ENCODE measurements around the gene RNF212. TPM values are rescaled to one million over a fixed set of nuclear protein-coding genes. Genes with fewer than 3 reads are reported as not detected.

Gene RNF212
- total and polyA plus RNA-seq, 2 of the 13 experiments (the other 11 are each of a cell fraction or from before 2014, with no cell fraction given) = not detected

DNA sequence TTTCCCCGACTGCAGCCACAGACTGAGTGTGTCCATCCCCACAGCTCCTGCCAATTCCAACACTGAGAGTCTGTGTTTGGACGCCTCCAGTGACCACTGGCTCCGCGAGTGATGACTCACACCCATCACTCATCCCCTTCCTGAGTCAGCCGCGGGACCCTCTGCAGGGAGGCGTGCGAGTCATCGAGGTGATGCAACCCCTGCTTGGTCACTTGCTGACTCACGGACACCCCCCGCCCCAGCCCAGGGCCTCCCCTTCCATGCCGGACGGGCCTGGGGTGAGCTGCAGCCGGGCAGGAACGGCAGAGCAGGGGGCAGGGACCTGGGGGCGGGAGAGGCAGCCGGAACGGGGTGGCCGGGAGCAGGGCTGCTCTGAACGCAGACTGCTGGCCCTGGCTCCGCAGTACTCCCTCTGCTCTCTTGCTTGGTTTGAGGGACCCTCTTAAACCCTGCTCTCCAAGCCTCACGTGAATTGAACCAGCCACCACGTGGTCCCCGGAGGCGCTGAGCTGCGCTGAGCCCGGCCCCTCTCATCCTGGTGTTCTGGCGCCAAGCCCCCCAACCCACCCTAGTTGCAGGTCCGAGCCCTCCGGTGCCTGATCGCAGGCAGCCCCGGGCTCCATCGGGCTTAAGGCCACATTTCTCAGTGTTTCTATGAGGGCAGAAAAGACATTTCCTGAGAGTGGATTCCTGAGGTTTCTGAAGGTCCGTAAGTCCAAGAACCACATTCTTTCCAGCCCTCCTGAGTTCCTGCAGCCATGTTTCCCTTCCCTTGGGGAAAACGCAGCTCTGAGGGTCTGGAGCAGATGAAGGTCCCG, 69.5 kb downstream of the RNF212 start (continued):
- no peak for TF ChIP-seq ZNF138 (CRISPR knock-in tag; IDR thresholded peaks at IDR 0.05; ENCODE audit: low read depth)
- no peak for TF ChIP-seq ZNF713 (CRISPR knock-in tag; IDR thresholded peaks at IDR 0.05)
- TF ChIP-seq KDM2A (CRISPR knock-in tag; IDR thresholded peaks at IDR 0.05; ENCODE audit: borderline replicate concordance, low read depth) = peak; percentile 74
- TF ChIP-seq, protein P1, sequence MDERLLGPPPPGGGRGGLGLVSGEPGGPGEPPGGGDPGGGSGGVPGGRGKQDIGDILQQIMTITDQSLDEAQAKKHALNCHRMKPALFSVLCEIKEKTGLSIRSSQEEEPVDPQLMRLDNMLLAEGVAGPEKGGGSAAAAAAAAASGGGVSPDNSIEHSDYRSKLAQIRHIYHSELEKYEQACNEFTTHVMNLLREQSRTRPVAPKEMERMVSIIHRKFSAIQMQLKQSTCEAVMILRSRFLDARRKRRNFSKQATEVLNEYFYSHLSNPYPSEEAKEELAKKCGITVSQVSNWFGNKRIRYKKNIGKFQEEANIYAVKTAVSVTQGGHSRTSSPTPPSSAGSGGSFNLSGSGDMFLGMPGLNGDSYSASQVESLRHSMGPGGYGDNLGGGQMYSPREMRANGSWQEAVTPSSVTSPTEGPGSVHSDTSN (CRISPR knock-in tag; IDR thresholded peaks at IDR 0.05) = peak; percentile 64
- TF ChIP-seq MBNL3 (CRISPR knock-in tag; conservative IDR thresholded peaks at IDR 0.05) = no peak
- peak; percentile 35; the same call in 1 of the 2 replicates for TF ChIP-seq ELF1 (CRISPR knock-in tag; IDR thresholded peaks at IDR 0.05)
- TF ChIP-seq ZNF530 (CRISPR knock-in tag; IDR thresholded peaks at IDR 0.05; ENCODE audit: low read depth) = no peak
- 0 out of 2 replicates have a peak, but pooled peaks have one; percentile 22 for TF ChIP-seq ZBTB7B (CRISPR knock-in tag; IDR thresholded peaks at IDR 0.05)
- TF ChIP-seq KLF16 (CRISPR knock-in tag; IDR thresholded peaks at IDR 0.05) = peak in 1 of 2 experiments; percentile 71; a peak in 1 of 4 replicates
- TF ChIP-seq JUN (CRISPR knock-in tag; IDR thresholded peaks at IDR 0.05) = peak; percentile 89; the same call in 1 of the 2 replicates
- TF ChIP-seq, protein P2, sequence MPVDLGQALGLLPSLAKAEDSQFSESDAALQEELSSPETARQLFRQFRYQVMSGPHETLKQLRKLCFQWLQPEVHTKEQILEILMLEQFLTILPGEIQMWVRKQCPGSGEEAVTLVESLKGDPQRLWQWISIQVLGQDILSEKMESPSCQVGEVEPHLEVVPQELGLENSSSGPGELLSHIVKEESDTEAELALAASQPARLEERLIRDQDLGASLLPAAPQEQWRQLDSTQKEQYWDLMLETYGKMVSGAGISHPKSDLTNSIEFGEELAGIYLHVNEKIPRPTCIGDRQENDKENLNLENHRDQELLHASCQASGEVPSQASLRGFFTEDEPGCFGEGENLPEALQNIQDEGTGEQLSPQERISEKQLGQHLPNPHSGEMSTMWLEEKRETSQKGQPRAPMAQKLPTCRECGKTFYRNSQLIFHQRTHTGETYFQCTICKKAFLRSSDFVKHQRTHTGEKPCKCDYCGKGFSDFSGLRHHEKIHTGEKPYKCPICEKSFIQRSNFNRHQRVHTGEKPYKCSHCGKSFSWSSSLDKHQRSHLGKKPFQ (CRISPR knock-in tag; IDR thresholded peaks at IDR 0.05; ENCODE audit: insufficient replicate concordance) = no peak
- TF ChIP-seq ZNF746 (CRISPR knock-in tag; IDR thresholded peaks at IDR 0.05) = no peak
- peak; percentile 33; the same call in 1 of the 2 replicates for TF ChIP-seq RXRB (CRISPR knock-in tag; IDR thresholded peaks at IDR 0.05; ENCODE audit: borderline replicate concordance)
- no peak for TF ChIP-seq ZNF850 (CRISPR knock-in tag; conservative IDR thresholded peaks at IDR 0.05)
- TF ChIP-seq HNF4G (IDR thresholded peaks at IDR 0.05; ENCODE audit: borderline replicate concordance, low read depth, low read length) = no peak
- no peak for TF ChIP-seq HNF4G (CRISPR knock-in tag; IDR thresholded peaks at IDR 0.05; ENCODE audit: borderline replicate concordance, low read depth)
- TF ChIP-seq, protein P3, sequence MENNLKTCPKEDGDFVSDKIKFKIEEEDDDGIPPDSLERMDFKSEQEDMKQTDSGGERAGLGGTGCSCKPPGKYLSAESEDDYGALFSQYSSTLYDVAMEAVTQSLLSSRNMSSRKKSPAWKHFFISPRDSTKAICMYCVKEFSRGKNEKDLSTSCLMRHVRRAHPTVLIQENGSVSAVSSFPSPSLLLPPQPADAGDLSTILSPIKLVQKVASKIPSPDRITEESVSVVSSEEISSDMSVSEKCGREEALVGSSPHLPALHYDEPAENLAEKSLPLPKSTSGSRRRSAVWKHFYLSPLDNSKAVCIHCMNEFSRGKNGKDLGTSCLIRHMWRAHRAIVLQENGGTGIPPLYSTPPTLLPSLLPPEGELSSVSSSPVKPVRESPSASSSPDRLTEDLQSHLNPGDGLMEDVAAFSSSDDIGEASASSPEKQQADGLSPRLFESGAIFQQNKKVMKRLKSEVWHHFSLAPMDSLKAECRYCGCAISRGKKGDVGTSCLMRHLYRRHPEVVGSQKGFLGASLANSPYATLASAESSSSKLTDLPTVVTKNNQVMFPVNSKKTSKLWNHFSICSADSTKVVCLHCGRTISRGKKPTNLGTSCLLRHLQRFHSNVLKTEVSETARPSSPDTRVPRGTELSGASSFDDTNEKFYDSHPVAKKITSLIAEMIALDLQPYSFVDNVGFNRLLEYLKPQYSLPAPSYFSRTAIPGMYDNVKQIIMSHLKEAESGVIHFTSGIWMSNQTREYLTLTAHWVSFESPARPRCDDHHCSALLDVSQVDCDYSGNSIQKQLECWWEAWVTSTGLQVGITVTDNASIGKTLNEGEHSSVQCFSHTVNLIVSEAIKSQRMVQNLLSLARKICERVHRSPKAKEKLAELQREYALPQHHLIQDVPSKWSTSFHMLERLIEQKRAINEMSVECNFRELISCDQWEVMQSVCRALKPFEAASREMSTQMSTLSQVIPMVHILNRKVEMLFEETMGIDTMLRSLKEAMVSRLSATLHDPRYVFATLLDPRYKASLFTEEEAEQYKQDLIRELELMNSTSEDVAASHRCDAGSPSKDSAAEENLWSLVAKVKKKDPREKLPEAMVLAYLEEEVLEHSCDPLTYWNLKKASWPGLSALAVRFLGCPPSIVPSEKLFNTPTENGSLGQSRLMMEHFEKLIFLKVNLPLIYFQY (CRISPR knock-in tag; IDR thresholded peaks at IDR 0.05; ENCODE audit: borderline replicate concordance) = no peak
- no peak for TF ChIP-seq ZNF816 (CRISPR knock-in tag; IDR thresholded peaks at IDR 0.05; ENCODE audit: borderline replicate concordance)
- TF ChIP-seq SETDB1 (CRISPR knock-in tag; IDR thresholded peaks at IDR 0.05; ENCODE audit: borderline replicate concordance) = no peak
- no peak for TF ChIP-seq HOXA7 (CRISPR knock-in tag; IDR thresholded peaks at IDR 0.05)
- peak; percentile 39 for TF ChIP-seq SKI (IDR thresholded peaks at IDR 0.05; ENCODE audit: partially characterized antibody)
- no peak for TF ChIP-seq PCBP2 (optimal IDR thresholded peaks at IDR 0.05; ENCODE audit: low read depth, low read length, poor library complexity, severe bottlenecking)
- TF ChIP-seq CBX5 (CRISPR knock-in tag; IDR thresholded peaks at IDR 0.05; ENCODE audit: borderline replicate concordance) = peak; percentile 63; the same call in 1 of the 2 replicates

Measured in HepG2 (cell line).